Stimulated activated CD4-positive, alpha-beta T cell treated with anti-CD3 and anti-CD28 coated beads, Interleukin-4, amount 100 ng/mL, for 48 hours (primary cell): ENCODE data around the gene TMEM220.
A peak's percentile ranks its signal among the peaks of the same experiment; 100 is the strongest.

ENCODE experiments used
- DNase-seq, 2 donors: peaks; one replicate each; pipeline ENCODE4 v3.0.0-alpha.2; 2020; ENCODE audit warnings: low read depth in 2 of 2

Gene TMEM220

DNA sequence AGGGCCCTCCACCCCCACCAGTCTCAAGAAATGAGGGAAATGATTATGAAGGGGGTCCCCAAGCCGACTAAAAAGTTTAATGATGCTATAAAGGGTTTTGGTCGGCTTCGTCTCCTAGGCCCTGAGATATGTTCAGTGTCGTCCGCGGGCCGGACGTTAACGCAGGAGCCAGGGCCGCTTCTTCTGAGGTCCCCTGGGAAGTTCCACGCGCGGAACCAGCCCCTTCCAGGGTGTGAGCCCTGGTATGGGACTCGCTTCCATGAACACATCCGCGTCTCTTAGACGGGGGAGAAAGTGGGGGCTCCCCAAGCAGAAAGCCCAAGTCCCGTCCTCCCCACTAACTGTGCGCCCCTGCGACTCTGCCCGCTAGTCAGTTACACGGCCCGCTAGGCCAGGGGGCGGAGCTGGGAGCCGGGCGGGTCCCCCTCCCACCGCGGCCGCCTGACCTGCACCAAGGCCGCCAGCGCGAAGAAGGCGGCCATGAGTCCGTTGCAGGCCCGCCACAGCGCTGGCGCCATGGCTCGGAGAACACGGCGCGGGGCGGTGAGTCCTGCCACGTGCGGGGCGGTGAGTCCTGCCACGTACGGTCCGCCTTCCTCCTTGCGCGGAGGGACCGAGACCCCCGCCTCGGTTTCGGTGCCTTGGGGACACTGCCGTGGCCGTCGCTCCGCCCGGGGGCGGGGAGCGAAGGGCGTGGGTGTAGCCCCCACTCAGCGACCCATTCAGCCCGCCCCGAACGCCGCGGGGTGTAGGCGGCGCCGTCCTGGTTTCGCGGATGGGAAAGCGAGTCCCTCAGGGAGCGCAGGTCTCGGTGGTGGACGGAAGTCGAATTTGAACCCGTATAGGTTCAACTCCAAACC is at the start of gene TMEM220:
TSS of gene TMEM220 (minus strand) at position 690 of the 860 bp plus-strand sequence. CDS start at position 518, 172 bp downstream.
- DNase-seq = peak; percentile 28 to 31

DNA sequence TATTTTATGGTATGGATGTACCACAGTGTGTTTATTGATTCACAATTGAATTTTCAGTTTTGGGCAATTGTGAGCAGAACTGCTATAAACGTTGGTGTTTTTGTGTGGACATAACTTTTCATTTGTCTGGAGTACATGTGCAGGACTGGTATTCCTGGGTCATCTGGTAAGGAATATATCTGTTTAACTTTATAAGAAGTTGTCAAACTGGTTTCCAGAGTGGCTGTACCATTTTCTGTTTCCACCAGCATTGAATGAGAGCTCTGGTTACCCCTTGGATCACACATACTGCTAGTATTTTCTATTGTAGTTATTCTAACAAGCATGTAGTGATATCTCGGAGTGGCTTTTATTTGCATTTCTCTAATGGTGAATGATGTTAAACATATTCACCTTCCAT is 49.8 kb upstream of the TMEM220 start:
- no peak for DNase-seq

DNA sequence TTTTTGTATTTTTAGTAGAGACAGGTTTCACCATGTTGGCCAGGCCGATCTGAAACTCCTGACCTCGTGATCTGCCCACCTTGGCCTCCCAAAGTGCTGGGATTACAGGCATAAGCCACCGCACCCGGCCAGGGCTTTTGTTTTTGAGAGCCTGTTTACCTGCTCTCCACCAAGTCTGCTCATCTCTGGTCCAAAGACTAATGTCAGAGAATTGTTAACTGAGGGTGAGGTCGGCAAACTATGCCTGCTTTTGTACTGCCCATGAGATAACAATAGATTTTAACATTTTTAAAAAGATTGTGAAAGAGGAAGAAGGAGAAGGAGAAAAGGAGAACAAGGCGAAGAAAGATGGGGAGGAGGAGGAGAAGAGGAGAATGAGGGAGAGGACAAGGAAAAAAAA is 48.1 kb upstream of the TMEM220 start:
- DNase-seq = no peak

DNA sequence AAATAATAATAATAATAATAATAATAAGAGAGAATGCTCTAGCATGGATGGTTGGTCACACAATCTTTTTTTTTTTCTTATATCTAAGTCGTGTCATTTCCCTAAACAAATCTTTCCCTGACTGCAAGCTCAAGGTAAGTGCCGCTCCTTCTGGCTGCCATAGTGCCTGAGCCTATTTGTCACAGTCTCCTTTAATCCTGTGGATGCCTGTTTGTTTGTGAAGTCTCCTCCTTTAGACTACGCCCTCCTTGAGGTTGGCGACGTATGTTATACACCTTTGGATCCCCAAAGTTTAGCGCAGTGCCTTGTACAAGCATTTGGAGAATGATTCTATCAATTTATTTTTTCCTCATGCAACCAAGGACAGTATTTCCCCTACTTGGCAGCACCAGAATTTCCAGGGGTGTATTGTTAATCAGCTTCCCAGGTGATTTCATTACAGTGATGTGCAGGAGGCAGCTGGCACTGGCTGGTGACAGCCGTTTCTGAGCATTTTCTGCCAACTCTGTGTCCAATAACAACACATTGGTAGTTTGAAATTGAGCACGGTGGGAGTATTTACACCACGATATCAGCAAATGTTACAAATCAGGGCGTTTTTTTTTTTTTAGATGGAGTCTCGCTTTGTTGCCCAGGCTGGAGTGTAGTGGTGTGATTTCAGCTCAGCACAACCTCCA is 47.4 kb upstream of the TMEM220 start:
- DNase-seq = no peak

DNA sequence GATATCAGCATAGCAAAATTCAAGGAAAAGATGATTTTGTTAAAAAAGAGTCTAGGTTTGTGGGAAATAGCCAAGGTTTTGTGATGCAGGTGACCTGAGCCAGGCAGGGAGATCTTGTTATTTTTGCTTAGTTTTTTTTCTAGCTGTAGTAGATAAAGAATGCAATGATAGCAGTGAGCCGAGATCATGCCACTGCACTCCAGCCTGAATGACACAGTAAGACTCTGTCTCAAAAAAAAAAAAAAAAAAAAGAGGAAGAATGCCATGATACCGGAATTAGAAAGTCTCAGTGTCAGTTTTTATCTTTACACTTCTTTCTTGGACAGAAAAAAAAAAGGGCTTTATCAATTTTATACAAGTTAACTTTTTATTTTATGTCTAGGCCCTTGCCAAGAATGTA is 46.6 kb upstream of the TMEM220 start:
- no peak for DNase-seq

DNA sequence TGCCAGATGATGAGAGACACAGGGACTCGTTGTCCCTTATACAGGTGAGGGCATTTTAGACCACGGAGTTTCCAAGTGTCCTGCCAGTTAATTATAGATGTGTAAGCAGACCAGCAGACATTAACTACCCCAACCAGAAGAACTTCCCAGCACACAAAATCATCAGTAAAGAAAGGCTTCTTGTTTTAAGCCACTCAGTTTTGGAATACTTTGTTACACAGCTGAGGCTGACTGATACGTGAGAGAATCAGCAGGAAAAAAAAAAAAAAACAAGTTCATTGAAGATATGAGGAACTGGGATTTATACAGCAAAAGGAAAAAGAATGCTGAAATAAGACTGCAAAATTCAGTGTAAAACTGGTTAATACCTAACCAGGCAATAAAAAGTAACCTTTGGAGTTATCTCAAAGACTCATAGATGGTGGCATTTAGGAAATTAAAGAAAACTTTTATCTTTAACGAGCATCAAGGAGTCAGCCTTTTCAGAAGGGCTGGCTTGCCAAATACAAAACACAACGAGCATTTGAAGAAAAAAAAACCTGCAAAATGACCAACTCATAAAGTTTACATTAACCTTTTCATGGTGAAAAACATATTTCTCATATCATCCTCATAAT is 46.0 kb upstream of the TMEM220 start:
- DNase-seq = no peak

DNA sequence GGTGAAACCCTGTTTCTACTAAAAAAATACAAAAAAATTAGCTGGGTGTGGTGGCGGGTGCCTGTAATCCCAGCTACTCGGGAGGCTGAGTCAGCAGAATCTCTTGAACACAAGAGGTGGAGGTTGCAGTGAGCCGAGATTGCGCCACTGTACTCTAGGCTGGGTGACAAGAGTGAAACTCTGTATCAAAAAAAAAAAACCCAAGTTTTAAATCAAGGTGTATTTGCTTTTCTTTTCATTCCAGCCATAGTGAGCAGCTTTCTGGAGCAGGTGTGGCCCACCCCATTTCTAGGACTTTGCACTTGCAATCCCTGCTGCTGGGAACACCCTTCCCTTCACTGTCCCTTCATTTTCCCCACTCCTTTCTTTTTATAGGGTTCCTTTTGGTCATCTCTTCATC is 45.2 kb upstream of the TMEM220 start:
- DNase-seq = no peak

DNA sequence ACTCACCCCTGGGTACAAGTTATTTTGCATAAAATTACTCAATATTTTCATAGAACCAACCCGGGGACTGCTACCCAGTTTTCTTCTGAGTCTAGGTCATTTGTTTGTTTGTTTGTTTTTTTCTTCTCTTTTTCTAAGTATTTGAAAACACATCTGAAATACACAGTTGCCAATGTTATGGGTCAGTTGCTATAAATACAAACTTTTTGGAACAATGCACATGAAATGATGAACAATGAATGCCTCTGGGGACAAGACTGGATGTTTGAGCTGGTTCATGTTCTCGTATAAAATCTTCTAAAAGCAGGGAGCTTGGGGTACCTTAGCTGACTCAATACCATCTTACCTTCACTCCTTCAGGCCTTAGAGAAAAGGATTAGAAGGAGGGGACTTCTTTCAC is 43.6 kb upstream of the TMEM220 start:
- DNase-seq = no peak

DNA sequence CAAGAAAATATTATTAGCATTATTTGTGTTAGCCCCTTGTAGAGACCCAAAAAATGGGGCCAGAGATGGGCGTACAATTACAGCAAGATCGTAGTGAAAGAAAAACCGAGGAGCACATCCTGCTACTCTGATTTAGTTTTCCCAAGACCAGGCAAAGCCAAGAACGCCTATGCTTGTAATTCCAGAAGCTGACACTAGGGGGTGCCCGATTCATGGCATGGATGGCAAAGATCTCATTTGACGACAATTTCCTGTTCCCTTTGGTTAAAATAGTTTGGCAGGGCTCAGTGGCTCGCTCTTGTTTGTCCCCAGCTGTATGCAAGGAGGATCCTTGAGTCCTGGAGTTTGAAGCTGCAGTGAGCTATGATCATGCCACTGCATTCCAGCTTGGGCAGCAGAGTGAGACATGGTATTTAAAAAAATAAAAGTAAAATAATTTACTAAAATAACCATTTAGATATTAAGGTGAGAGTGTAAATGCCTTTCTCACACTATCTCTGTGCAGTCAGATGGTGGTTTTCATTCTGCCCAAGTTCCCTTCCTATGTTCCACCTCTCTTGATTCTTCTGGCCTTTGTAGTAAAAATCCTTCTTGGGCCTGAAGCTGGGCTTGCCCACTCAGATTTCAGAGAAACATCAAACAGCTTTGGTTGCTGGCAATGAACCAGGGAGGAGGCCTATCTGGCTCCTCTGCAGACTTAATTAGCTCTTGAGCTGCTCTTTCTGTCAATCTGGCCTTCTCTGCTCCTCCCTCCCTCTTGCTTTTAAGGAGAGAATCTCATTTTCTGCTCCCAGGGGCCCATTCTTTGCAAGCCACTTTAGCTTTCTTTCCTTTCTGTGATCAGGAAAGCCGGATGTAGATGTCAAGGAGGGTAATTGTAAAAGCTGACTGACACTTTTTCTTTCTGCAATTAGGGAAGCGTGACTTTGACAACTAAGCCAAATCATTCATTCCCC is 42.9 kb upstream of the TMEM220 start:
- peak; percentile 44 to 63 for DNase-seq

DNA sequence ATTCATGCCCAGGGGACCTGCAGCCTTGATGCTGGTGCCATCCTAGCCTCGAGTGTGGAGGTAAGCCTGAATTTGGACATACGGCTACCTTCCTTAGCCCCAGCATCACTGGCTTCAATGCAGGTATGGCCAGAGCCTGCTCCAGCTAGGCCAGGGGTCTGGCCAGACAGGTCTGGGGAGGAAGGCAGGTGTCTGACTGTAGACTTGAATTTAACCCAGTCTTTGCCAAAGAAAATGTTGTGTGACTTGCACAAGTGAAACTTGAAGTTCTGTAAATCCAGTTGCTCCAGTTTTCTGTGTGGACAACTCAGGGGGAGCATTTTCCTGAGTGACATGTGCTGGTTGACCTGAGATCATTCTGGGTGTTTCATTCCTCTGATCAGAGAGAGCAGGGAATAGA is 41.3 kb upstream of the TMEM220 start:
- DNase-seq = no peak

DNA sequence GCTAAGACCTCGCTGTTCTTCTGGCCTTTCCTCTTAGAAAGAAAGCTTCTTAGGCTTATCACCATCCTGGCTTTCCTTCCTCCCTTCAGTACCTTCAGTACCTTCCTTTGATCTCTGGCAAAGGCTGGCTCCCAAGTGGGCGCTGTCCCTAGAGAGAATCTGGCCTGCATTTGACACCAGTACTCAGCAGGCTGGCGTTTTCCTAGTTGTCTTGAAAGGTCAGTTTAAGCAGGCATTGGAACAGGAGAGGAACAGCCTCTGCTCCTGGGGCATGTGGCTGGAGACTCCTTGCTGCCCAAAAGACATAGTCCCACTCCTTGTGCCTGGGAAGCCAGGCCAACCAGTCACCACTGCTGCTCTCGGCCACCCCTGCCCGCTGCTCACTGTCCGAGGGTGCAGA is 40.0 kb upstream of the TMEM220 start:
- no peak for DNase-seq

DNA sequence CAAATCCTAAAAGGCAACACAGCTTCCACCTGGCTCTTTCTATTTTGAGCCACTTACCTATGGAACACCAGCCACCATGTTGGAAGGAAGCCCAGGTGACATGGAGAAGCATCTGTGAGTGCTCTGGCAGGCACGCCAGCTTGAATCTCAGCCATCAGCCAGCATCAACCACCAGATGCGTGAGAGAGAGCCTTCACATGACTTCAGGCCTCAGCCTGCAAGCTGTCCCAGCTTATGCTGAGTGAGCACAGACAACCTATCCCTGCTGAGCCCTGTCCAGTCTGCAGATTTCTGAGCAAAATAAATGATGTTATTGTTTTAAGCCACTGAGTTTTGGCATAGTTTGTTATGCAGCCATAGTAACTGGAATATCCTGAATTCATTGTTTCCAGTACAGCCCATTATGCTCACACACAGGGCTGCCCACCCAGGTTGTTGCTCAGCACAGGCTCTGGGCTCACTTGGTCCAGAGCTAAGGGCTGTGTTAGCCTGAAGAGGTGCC is 39.0 kb upstream of the TMEM220 start:
- DNase-seq = no peak

DNA sequence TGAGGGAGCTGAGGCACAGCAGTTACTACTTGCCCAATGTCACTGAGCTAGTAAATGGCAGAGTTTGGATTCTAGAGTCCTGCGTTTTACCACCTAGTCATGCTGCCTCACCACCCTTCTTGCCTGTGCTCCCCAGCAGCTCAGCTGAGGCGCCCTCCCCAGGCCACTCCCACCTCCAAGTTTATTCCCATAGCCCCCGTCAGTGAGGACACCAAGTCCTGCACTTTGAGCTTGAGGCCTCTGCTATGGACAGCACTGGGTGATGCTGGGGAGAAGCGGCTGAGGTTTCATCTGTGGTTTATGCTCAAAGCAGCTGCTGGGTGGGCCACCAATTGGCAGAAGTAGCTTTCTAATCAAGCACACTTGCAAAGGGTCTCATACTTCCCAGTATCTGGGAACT is 37.4 kb upstream of the TMEM220 start:
- no peak for DNase-seq

DNA sequence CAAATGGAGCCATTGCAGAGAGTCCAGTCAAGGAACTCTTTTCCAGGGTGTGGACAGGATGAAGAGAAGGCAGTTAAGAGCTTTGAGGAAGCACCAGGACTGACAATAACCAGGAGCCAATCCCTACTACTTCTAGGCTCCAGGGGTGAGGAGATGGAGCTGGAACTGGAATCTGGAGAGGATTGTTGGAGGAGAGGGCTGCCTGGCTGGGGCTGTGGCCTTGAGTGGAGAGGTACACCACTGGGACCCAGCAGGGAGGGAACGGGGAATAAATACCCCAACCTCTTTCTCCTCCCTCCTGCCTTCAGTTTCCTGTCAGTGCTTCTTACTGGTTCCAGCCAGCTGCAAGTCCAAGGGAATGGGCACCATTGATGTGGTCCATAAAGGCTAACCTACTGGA is 32.2 kb upstream of the TMEM220 start:
- no peak for DNase-seq

DNA sequence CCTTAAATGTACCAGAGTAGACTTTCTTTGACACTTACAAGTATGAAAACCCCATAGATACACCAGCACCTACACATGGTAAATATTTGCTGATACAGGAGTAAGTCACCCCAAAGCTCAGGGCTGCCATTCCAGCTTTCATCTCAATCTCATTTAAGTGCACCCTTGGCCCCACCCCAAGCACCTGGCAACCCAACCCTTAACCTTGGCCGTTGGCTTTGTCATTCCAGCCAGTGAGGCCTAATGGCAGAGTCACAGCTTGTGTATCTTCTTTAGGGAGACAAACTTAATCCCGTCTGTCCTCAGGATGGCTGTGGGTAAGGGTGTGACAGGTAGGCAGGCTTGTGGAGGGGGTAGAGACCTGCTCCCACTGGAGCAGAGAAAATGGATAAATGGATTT is 31.5 kb upstream of the TMEM220 start:
- no peak for DNase-seq

DNA sequence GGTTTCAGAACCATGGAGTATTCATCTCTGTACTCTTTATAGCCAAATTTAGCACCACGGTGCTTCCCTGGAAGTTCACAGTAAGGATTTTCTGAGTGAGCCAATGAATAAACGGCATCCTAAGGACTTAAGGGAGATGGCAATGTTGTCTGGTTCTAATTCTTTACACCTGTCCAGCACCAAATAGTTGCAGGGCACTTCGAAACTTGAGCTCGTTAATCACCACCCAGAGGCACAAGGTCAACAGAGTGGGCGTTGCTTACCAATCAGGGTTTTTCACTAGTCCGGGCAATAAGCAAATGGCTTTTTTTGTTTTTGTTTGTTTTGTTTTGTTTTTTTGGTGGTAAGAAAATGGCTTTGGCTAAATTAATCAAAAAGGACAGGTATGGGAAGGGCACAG is 28.2 kb upstream of the TMEM220 start:
- DNase-seq = no peak

DNA sequence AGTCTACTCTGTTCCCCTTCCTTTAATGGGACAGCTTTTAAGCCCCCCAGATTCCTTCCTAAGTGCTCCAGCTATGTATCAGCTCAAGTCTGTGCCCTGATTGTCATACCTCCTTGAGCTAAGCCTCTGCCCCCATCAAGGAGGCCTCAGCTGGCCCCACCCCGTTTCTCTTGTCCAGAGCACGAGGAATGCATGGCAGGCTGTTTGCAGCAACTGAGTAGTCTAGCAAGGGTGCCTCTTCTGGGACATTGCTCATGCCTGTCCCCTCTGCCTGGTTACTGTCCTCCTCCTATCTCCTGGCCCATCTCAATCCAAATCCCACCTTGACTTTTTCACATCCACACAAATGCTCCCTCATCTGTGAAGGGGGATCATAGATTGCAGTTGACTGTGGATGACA is 27.8 kb upstream of the TMEM220 start:
- DNase-seq = no peak

DNA sequence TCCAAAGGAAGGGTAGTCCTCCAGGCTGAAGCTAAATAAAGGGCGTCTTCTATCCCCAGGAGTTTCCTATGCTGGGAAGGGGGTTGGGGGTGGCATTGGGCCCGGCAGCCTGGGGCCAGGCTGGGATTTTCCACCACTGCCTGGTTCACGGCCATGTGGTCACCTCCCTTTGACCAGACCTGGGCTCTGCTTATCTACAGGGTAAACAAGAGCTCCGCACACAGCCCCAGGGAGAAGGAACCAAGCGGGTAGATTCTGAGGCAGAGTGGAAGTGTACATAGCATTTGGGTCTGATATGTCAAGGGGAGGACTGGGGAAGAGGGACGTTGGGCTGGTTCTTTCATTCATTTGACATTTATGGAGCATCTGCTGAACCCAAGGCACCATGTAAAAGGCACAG is 27.2 kb upstream of the TMEM220 start:
- DNase-seq = no peak

DNA sequence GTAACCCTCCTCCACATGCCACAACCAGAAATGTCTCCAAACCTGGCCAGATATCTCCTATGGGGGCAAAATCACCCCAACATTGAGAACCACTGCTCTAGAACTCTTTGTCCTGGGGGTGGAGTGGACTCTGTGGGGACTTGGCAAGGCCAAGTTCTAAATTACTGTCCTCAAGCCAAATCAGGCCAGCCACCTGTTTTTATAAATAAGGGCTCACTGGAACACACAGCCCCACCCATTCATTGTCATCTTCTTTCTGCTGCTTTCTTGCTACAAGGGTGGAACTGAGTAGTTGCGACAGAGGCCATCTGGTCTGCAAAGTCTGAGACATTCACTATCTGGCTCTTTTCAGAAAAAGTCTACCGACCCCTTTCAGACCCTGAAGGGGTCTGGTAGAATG is 26.8 kb upstream of the TMEM220 start:
- no peak for DNase-seq

DNA sequence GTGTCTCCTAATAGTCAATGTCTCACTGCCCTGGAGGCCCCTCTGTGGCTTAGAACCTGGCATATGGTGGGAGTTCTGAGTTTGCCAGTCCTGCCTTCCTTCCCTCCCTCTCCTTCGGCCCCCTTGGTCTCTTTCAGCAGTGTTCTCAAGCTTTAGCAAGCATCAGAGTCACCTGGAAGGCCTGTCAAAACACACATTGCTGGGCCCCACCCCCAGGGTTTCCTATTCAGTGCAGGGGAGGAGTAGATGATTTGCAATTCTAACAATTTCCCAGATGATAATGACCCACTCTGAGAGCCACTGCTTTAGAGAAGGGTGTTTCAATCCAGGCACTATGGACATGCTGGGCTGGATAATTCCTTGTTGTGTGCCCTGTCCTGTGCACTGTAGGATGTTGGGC is 26.4 kb upstream of the TMEM220 start:
- no peak for DNase-seq

DNA sequence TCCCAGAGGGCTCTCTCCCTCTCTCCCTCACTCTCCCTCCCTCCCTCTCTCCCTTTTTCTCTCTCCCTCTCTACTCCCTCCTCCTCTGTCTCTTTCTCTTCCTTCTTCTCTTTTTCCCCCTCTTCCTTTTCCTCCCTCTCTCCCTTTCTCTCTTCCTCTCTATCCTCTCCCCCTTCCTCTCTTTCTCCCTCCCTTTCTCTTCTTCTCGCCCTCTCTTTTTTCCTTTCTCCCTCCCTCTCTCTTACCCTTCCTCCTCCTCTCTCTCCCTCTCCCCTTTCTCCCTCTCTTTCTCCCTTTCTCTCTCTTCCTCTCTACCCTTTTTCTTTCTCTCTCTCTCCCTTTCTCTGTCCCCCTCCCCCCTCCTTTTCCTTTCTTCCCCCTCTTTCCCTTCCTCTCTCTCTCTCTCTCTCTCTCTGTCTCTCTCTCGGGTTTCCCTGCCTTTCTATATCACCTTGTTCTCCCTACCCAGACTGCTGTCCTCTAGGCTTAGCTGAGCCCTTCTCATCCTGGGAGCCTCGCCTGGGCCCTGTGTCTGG is 25.8 kb upstream of the TMEM220 start:
- DNase-seq = no peak
